GM12878 (cell line): ENCODE measurements around the gene ST8SIA3. TPM values are rescaled to one million over a fixed set of nuclear protein-coding genes. Genes with fewer than 3 reads are reported as not detected.

ENCODE experiments used
- ATAC-seq: fragments of 200-7000 bp; cut with Tn5 transposase; 3 replicates; pipeline ENCODE4 v1.9.1; 2020; ENCODE audit warnings: mild to moderate bottlenecking, moderate library complexity
- BruUV-seq: library from RNA; stranded (reverse); fragments of 400-500 nt; replicated peaks from 2 replicates; lab custom pipeline; 2021; lab: Mats Ljungman, UMichigan
- CTCF ChIA-PET: fragments of 300-600 bp; sonication (Branson Sonifier 250); formaldehyde crosslinking; extraction: SDS; loops from one replicate; lab custom pipeline; 2021; ENCODE audit warnings: inconsistent platforms; lab: Yijun Ruan, JAX
- POLR2A ChIA-PET: fragments of 350-600 bp; formaldehyde crosslinking; extraction: SDS; loops from one replicate; lab custom pipeline; 2021; ENCODE audit warnings: inconsistent platforms; lab: Charles Lee
- RAD21 ChIA-PET: fragments of 300-600 bp; sonication (Branson Sonifier 250); formaldehyde crosslinking; loops from one replicate; lab custom pipeline; 2023; ENCODE audit warnings: antibody characterized with exemption; ENCODE audit not compliant: unreplicated experiment; lab: Charles Lee
- SMC1A ChIA-PET: fragments of 300-600 bp; sonication (Branson Sonifier 250); formaldehyde crosslinking; loops from one replicate; lab custom pipeline; 2023; ENCODE audit not compliant: unreplicated experiment, uncharacterized antibody; lab: Charles Lee
- DNase-seq: peaks from one replicate; pipeline ENCODE4 v3.0.0-alpha.2; 2011; ENCODE audit warnings: low read depth, low spot score
- FAIRE-seq: peaks from 3 replicates; lab custom pipeline; 2011; peaks lifted over from hg19 to GRCh38; lab: Jason Lieb, UNC
- H2AFZ ChIP-seq: 2 replicates; pipeline ENCODE4 v1.6.0; 2011; ENCODE audit warnings: low read depth, low read length, control low read depth; ENCODE audit not compliant: control insufficient read depth
- H3K27ac ChIP-seq: 2 replicates; pipeline ENCODE4 v1.5.1; 2011; ENCODE audit warnings: control low read depth; ENCODE audit not compliant: control insufficient read depth, insufficient read depth
- H3K27me3 ChIP-seq, 2 experiments: replicated peaks in 1 of 2; 2 replicates each; pipeline versions ENCODE4 v1.6.0 to v1.6.1; 2011; ENCODE audit warnings: low read length in 1 of 2; ENCODE audit not compliant: control insufficient read depth in 2 of 2, insufficient read depth in 2 of 2
- H3K36me3 ChIP-seq, 2 experiments: 2 replicates each; pipeline ENCODE4 v1.5.1; 2011; ENCODE audit warnings: low read length in 1 of 2; ENCODE audit not compliant: control insufficient read depth in 2 of 2, insufficient read depth in 2 of 2
- H3K4me1 ChIP-seq: 2 replicates; pipeline ENCODE4 v1.6.1; 2011; ENCODE audit warnings: mild to moderate bottlenecking, low read length, moderate library complexity, mixed read lengths; ENCODE audit not compliant: control insufficient read depth, insufficient read depth
- H3K4me2 ChIP-seq: 2 replicates; pipeline ENCODE4 v1.6.0; 2011; ENCODE audit warnings: control low read depth; ENCODE audit not compliant: control insufficient read depth, insufficient read depth
- H3K4me3 ChIP-seq: fragments of 200-600 bp; sonication (generic); 2 replicates; pipeline ENCODE4 v1.5.1; 2016
- H3K79me2 ChIP-seq: 2 replicates; pipeline ENCODE4 v1.6.0; 2011; ENCODE audit warnings: low read length; ENCODE audit not compliant: control insufficient read depth, insufficient read depth
- H3K9ac ChIP-seq: 2 replicates; pipeline ENCODE4 v1.8.0; 2011; ENCODE audit warnings: low read length, control low read depth, mixed read lengths; ENCODE audit not compliant: control insufficient read depth, insufficient read depth
- H3K9me3 ChIP-seq: replicated peaks from 3 replicates; pipeline ENCODE4 v1.5.1; 2011; ENCODE audit warnings: mild to moderate bottlenecking, low read length; ENCODE audit not compliant: control insufficient read depth, insufficient read depth
- H4K20me1 ChIP-seq: 2 replicates; pipeline ENCODE4 v1.6.0; 2011; ENCODE audit not compliant: control insufficient read depth, insufficient read depth
- ASH2L ChIP-seq: fragments of 300-600, 200-600 bp; sonication (generic); IDR thresholded peaks from 2 replicates; pipeline ENCODE4 v1.6.1; 2017; ENCODE audit warnings: low read depth, mild to moderate bottlenecking, borderline replicate concordance
- CBX3 ChIP-seq: fragments of 200-600 bp; sonication (generic); IDR thresholded peaks from 2 replicates; pipeline ENCODE4 v1.6.1; 2016; ENCODE audit warnings: low read depth, borderline replicate concordance
- EP300 ChIP-seq, 2 experiments: fragments of 150-350 bp in 1 of 2; IDR thresholded peaks; 2 replicates each; pipeline ENCODE4 v1.6.1; 2011 to 2012; ENCODE audit warnings: low read depth in 2 of 2, low read length in 2 of 2, borderline replicate concordance in 1 of 2, improper control_type of control experiment in 1 of 2, inconsistent platforms in 1 of 2; ENCODE audit not compliant: control insufficient read depth in 1 of 2
- FOS ChIP-seq: IDR thresholded peaks from 3 replicates; pipeline ENCODE4 v1.6.1; 2011; ENCODE audit warnings: borderline replicate concordance; ENCODE audit not compliant: insufficient read length; ENCODE audit errors: extremely low read depth
- LARP7 ChIP-seq: fragments of 450-650 bp; IDR thresholded peaks from 2 replicates; pipeline ENCODE4 v1.6.1; 2017; ENCODE audit warnings: mild to moderate bottlenecking
- NBN ChIP-seq: fragments of 450-650 bp; IDR thresholded peaks from 2 replicates; pipeline ENCODE4 v1.6.1; 2016
- NFXL1 ChIP-seq: fragments of 450-650 bp; IDR thresholded peaks from 2 replicates; pipeline ENCODE4 v1.6.1; 2017; ENCODE audit warnings: antibody characterized with exemption, mild to moderate bottlenecking, borderline replicate concordance
- POLR2A ChIP-seq: IDR thresholded peaks from 2 replicates; pipeline ENCODE4 v1.6.1; 2011; ENCODE audit warnings: low read depth, mild to moderate bottlenecking, low read length
- RAD21 ChIP-seq: IDR thresholded peaks from 2 replicates; pipeline ENCODE4 v1.6.1; 2011; ENCODE audit warnings: mild to moderate bottlenecking, low read depth, low read length, moderate library complexity; ENCODE audit not compliant: insufficient read depth
- RAD51 ChIP-seq: fragments of 450-650 bp; IDR thresholded peaks from 2 replicates; pipeline ENCODE4 v1.6.1; 2016; ENCODE audit warnings: moderate library complexity, mild to moderate bottlenecking, inconsistent platforms
- SMARCA5 ChIP-seq: fragments of 450-650 bp; IDR thresholded peaks from 2 replicates; pipeline ENCODE4 v1.6.1; 2017; ENCODE audit warnings: mild to moderate bottlenecking
- SP1 ChIP-seq: IDR thresholded peaks from one replicate; pipeline ENCODE4 v1.6.1; 2011; ENCODE audit warnings: low read depth, low read length
- ZNF274 ChIP-seq: IDR thresholded peaks from one replicate; pipeline ENCODE4 v1.8.0; 2011; ENCODE audit not compliant: insufficient read length, insufficient read depth
- in situ Hi-C: fragments of 300-500 bp; cut with MboI; formaldehyde crosslinking; loops from 9 replicates; pipeline ENCODE4 v1.14.3; 2018; ENCODE audit warnings: mixed read lengths
- intact Hi-C: fragments of 100-400 bp; cut with micrococcal nuclease; formaldehyde crosslinking; loops from one replicate; pipeline ENCODE4 v1.14.2; 2022; ENCODE audit not compliant: unreplicated experiment
- polyA plus RNA-seq, 11 experiments: library from polyadenylated mRNA; depleted of rRNA in 4 of 11; unstranded in 6 of 11; stranded (reverse) in 5 of 11; fragments of >200 nt; fragmentation: Nextera tagmentation in 4 of 11; fragmentation: Illumina TruSeq in 1 of 11; extraction: Ambion mirVana in 4 of 11; extraction: Trizol in 1 of 11; gene quantifications; 1 replicate in 1 of 11; 2 replicates in 10 of 11; pipeline versions ENCODE4 v1.2.1 to v1.2.3, GENCODE V29; 2011 to 2016; ENCODE audit warnings: inconsistent platforms in 2 of 11, missing spikeins in 2 of 11, low read depth in 1 of 11
- total RNA-seq, 4 experiments: library from RNA; depleted of rRNA in 3 of 4; stranded (reverse); fragments of >200 nt in 3 of 4; fragmentation: Illumina TruSeq in 1 of 4; extraction: Trizol in 1 of 4; gene quantifications; 2 replicates each; pipeline versions ENCODE4 v1.2.1 to v1.2.3, GENCODE V29; 2013 to 2021
- TF ChIP-seq, protein P1 (sequence below): fragments of 450-650 bp; IDR thresholded peaks from 2 replicates; pipeline ENCODE4 v1.6.1; 2016; ENCODE audit warnings: mild to moderate bottlenecking
- TF ChIP-seq, protein P2 (sequence below): fragments of 450-650 bp; IDR thresholded peaks from 2 replicates; pipeline ENCODE4 v1.6.1; 2018; ENCODE audit warnings: borderline replicate concordance, mild to moderate bottlenecking; ENCODE audit not compliant: partially characterized antibody
- TF ChIP-seq, protein P3 (sequence below): fragments of 450-650 bp; formaldehyde crosslinking; IDR thresholded peaks from 2 replicates; pipeline ENCODE4 v1.4.0; 2022; ENCODE audit warnings: mild to moderate bottlenecking, moderate library complexity

The ST8SIA3 gene
- total and polyA plus RNA-seq, 10 of the 15 experiments (the other 5 are each of a cell fraction or from before 2014, with no cell fraction given): under 0.01 TPM; not detected in 9

DNA sequence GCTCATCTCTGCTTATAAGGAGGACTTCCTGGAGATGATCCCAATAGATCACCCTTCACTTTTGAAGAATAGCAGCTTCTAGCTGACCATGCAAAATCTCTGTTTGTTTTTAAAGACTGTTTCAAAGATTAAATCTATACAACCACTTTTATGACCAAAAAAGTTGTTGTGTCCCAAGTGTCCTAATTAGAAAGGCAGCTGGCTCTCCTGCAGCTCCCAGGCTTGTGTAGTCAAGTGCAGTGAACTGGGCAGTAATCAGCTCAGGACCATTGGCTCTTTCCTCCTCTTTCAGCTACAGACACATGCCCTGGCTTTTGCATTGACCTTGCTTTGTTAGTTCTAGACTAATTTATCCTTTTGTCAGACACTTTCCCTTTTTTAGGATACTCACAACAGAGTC, 10.4 kb downstream of the ST8SIA3 start:
- ChIA-PET SMC1A (no interaction called here), POLR2A (no interaction called here)
- in situ Hi-C loops: no loop called here
- Histone ChIP-seq H3K79me2 (no peaks in the 10 kb centered on the region), H2AFZ (no peak overlapping the region)
- TF ChIP-seq, protein P1, sequence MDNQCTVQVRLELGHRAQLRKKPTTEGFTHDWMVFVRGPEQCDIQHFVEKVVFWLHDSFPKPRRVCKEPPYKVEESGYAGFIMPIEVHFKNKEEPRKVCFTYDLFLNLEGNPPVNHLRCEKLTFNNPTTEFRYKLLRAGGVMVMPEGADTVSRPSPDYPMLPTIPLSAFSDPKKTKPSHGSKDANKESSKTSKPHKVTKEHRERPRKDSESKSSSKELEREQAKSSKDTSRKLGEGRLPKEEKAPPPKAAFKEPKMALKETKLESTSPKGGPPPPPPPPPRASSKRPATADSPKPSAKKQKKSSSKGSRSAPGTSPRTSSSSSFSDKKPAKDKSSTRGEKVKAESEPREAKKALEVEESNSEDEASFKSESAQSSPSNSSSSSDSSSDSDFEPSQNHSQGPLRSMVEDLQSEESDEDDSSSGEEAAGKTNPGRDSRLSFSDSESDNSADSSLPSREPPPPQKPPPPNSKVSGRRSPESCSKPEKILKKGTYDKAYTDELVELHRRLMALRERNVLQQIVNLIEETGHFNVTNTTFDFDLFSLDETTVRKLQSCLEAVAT: no peak
- no peak for TF ChIP-seq LARP7
- no peak for TF ChIP-seq NFXL1
- TF ChIP-seq SP1: no peak
- TF ChIP-seq FOS: no peak
- TF ChIP-seq RAD21: no peak
- TF ChIP-seq, protein P2, sequence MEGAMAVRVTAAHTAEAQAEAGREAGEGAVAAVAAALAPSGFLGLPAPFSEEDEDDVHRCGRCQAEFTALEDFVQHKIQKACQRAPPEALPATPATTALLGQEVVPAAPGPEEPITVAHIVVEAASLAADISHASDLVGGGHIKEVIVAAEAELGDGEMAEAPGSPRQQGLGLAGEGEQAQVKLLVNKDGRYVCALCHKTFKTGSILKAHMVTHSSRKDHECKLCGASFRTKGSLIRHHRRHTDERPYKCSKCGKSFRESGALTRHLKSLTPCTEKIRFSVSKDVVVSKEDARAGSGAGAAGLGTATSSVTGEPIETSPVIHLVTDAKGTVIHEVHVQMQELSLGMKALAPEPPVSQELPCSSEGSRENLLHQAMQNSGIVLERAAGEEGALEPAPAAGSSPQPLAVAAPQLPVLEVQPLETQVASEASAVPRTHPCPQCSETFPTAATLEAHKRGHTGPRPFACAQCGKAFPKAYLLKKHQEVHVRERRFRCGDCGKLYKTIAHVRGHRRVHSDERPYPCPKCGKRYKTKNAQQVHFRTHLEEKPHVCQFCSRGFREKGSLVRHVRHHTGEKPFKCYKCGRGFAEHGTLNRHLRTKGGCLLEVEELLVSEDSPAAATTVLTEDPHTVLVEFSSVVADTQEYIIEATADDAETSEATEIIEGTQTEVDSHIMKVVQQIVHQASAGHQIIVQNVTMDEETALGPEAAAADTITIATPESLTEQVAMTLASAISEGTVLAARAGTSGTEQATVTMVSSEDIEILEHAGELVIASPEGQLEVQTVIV: no peak
- TF ChIP-seq CBX3: no peak
- TF ChIP-seq NBN: no peak
- TF ChIP-seq SMARCA5: no peak
- no peak for TF ChIP-seq RAD51
- TF ChIP-seq ASH2L: no peak
- TF ChIP-seq, protein P3, sequence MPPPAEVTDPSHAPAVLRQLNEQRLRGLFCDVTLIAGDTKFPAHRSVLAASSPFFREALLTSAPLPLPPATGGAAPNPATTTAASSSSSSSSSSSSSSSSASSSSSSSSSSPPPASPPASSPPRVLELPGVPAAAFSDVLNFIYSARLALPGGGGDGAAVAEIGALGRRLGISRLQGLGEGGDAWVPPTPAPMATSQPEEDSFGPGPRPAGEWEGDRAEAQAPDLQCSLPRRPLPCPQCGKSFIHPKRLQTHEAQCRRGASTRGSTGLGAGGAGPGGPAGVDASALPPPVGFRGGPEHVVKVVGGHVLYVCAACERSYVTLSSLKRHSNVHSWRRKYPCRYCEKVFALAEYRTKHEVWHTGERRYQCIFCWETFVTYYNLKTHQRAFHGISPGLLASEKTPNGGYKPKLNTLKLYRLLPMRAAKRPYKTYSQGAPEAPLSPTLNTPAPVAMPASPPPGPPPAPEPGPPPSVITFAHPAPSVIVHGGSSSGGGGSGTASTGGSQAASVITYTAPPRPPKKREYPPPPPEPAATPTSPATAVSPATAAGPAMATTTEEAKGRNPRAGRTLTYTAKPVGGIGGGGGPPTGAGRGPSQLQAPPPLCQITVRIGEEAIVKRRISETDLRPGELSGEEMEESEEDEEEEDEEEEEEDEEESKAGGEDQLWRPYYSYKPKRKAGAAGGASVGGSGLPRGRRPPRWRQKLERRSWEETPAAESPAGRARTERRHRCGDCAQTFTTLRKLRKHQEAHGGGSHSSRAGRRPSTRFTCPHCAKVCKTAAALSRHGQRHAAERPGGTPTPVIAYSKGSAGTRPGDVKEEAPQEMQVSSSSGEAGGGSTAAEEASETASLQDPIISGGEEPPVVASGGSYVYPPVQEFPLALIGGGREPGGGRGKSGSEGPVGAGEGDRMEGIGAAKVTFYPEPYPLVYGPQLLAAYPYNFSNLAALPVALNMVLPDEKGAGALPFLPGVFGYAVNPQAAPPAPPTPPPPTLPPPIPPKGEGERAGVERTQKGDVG (CRISPR knock-in tag): no peak
- no peak for TF ChIP-seq ZNF274
- TF ChIP-seq EP300 (IDR thresholded peaks at IDR 0.05; ENCODE audit: borderline replicate concordance in 1 of 2, control insufficient read depth in 1 of 2, low read depth in 2 of 2, low read length in 2 of 2): no peak
- TF ChIP-seq POLR2A: no peak
- TF ChIP-seq, all 136 proteins: peak for 0
- no peaks in the 10 kb centered on the region for H3K4me1 ChIP-seq
- RAD21 ChIA-PET: interaction anchor here (1.3 kb wide), 1 partner anchor 493 kb away, joined by 3 read pairs; no protein-coding TSS in a partner anchor
- no peaks in the 10 kb centered on the region for H3K36me3 ChIP-seq
- CTCF ChIA-PET: no interaction called here
- no peak overlapping the region for H3K27ac ChIP-seq
- DNase-seq (no peak), FAIRE-seq (no peak), ATAC-seq (no peak)
- BruUV-seq: no TSS peak
- H3K27me3 ChIP-seq: no peaks in the 10 kb centered on the region
- H3K4me2 ChIP-seq: no peak overlapping the region
- no peak overlapping the region for H3K9ac ChIP-seq
- intact Hi-C loops: no loop called here
- H4K20me1 ChIP-seq: no peaks in the 10 kb centered on the region
- H3K4me3 ChIP-seq: no peak overlapping the region
- H3K9me3 ChIP-seq: no peaks in the 10 kb centered on the region
